Panc1 (cell line): ENCODE measurements around the gene CDH5.

ENCODE experiments used
- POLR2AphosphoS5 ChIP-seq: IDR thresholded peaks from 2 replicates; pipeline ENCODE4 v1.6.1; 2012; ENCODE audit warnings: mild to moderate bottlenecking, low read depth, low read length, moderate library complexity
- SIN3A ChIP-seq: IDR thresholded peaks from 2 replicates; pipeline ENCODE4 v1.6.1; 2012; ENCODE audit warnings: low read depth, mild to moderate bottlenecking, low read length, moderate library complexity, borderline replicate concordance; ENCODE audit not compliant: insufficient read depth
- TCF7L2 ChIP-seq: IDR thresholded peaks from 2 replicates; pipeline ENCODE4 v1.6.1; 2011; ENCODE audit warnings: mild to moderate bottlenecking, low read depth, low read length, inconsistent platforms
- TF ChIP-seq, protein P1 (sequence below): fragments of 450-650 bp; IDR thresholded peaks from 2 replicates; pipeline ENCODE4 v1.5.1; 2017; ENCODE audit warnings: mild to moderate bottlenecking
- TF ChIP-seq, protein P2 (sequence below), 2 experiments: IDR thresholded peaks; 2 replicates each; pipeline ENCODE4 v1.6.1; 2011 to 2012; ENCODE audit warnings: low read depth in 2 of 2, control low read depth in 1 of 2, low read length in 1 of 2, mild to moderate bottlenecking in 1 of 2, moderate library complexity in 1 of 2; ENCODE audit not compliant: insufficient read depth in 1 of 2

DNA sequence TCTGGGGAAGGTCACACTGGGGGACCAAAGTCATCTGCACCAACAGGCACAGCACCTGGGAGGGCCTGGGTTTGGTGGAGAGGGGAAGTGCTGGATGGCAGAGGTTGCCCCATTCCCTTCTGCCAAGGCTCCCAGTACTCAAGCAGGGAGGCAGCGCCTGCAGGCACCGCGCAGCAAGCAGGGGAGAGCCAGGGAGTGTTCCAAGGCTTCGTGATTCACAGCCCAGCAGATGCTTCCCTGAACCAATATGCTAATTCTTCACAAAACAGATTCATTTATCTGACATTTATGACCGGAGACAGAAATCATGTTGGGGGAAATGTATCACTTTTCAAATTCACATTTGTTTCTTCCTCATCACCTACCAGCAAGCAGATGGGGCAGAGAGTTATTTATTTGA is 13.4 kb upstream of the CDH5 start:
- TF ChIP-seq, protein P1, sequence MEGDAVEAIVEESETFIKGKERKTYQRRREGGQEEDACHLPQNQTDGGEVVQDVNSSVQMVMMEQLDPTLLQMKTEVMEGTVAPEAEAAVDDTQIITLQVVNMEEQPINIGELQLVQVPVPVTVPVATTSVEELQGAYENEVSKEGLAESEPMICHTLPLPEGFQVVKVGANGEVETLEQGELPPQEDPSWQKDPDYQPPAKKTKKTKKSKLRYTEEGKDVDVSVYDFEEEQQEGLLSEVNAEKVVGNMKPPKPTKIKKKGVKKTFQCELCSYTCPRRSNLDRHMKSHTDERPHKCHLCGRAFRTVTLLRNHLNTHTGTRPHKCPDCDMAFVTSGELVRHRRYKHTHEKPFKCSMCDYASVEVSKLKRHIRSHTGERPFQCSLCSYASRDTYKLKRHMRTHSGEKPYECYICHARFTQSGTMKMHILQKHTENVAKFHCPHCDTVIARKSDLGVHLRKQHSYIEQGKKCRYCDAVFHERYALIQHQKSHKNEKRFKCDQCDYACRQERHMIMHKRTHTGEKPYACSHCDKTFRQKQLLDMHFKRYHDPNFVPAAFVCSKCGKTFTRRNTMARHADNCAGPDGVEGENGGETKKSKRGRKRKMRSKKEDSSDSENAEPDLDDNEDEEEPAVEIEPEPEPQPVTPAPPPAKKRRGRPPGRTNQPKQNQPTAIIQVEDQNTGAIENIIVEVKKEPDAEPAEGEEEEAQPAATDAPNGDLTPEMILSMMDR = no peak
- TF ChIP-seq POLR2AphosphoS5 (no peak), SIN3A (no peak), TCF7L2 (no peak)
- TF ChIP-seq, protein P2, sequence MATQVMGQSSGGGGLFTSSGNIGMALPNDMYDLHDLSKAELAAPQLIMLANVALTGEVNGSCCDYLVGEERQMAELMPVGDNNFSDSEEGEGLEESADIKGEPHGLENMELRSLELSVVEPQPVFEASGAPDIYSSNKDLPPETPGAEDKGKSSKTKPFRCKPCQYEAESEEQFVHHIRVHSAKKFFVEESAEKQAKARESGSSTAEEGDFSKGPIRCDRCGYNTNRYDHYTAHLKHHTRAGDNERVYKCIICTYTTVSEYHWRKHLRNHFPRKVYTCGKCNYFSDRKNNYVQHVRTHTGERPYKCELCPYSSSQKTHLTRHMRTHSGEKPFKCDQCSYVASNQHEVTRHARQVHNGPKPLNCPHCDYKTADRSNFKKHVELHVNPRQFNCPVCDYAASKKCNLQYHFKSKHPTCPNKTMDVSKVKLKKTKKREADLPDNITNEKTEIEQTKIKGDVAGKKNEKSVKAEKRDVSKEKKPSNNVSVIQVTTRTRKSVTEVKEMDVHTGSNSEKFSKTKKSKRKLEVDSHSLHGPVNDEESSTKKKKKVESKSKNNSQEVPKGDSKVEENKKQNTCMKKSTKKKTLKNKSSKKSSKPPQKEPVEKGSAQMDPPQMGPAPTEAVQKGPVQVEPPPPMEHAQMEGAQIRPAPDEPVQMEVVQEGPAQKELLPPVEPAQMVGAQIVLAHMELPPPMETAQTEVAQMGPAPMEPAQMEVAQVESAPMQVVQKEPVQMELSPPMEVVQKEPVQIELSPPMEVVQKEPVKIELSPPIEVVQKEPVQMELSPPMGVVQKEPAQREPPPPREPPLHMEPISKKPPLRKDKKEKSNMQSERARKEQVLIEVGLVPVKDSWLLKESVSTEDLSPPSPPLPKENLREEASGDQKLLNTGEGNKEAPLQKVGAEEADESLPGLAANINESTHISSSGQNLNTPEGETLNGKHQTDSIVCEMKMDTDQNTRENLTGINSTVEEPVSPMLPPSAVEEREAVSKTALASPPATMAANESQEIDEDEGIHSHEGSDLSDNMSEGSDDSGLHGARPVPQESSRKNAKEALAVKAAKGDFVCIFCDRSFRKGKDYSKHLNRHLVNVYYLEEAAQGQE (IDR thresholded peaks at IDR 0.05; ENCODE audit: insufficient read depth in 1 of 2, low read depth in 2 of 2, low read length in 1 of 2) = no peak
